ENCODE measurements around the gene AAGAB. TPM values are rescaled to one million over a fixed set of nuclear protein-coding genes. Genes with fewer than 3 reads are reported as not detected.
"Not testable (repeated sequence)": the region's sequence is repeated elsewhere in the genome, so short reads cannot be mapped to it uniquely, and the experiment has no call there.

The AAGAB gene
- total RNA-seq, 1 experiment from 2014 or later = 44.5 TPM

DNA sequence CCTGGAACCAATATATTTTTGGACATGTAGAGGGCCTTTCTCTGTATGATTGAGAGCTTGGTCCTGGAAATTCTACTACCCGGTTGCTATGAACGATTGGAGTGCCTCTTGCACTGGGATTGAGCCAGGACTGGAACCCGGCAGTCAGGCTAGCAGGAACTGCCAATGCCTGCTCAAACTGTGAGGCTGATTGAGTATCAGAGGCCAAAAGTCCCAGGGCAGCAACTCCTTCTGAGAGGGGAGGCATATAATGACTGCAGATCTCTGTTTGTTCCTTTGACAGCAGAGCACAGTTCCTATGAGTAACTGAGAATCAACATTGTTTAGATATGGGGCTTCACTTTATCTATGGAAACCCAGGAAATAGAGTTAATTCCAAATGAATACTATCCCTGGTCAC lies 13.0 kb upstream of the AAGAB start:
- Histone ChIP-seq H3K4me3 (ENCODE audit: insufficient read depth, low read depth, low read length) (no peak overlapping the region), H3K27me3 (ENCODE audit: control insufficient read depth, insufficient read depth, low read length) (no peaks in the 10 kb centered on the region), H3K36me3 (replicated peaks; ENCODE audit: control insufficient read depth, insufficient read depth, low read length) (no peaks in the 10 kb centered on the region)
- no peak for DNase-seq

DNA sequence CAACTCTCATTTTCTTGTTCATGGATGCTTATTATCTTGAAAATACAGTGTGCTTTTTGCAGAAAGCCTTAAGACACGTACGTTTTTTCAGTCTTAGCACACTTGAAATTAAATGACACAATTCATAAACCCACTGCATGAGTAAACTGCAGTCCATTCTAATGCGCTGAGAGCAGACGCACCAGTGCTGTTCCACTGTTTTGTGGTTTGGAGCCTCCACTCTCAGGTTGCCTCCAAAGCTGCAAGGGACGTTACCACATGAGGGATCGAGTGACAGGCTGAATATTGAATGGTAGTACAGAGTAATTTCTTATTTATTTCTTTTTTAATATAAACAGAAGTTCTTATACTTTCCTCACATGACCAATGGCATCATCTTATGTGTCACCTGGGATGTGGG lies 12.4 kb upstream of the AAGAB start:
- Histone ChIP-seq H3K4me3 (ENCODE audit: insufficient read depth, low read depth, low read length) (no peak overlapping the region), H3K27me3 (ENCODE audit: control insufficient read depth, insufficient read depth, low read length) (no peaks in the 10 kb centered on the region), H3K36me3 (replicated peaks; ENCODE audit: control insufficient read depth, insufficient read depth, low read length) (no peaks in the 10 kb centered on the region)
- DNase-seq = no peak

DNA sequence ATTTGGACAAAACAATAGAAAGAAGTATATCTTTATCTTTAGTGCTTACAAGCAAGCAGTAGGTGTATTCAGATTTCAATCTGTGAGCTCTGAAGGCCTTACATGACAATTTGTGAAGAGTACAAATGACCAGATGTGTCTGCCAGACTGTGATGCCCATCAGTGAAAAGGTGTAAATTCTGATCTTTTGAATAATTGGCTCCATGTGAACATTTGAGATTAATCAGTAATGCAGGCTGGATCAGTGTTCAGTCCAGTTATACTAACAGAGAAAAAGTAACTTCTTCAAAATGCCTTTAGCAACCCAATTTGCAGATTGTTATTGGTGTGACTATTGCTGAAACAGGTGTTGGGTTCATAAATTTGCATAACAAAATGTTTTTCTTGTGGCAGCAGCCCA lies 5.3 kb upstream of the AAGAB start:
- Histone ChIP-seq H3K27me3 (ENCODE audit: control insufficient read depth, insufficient read depth, low read length) (no peaks in the 10 kb centered on the region), H3K4me3 (ENCODE audit: insufficient read depth, low read depth, low read length) (no peak overlapping the region), H3K36me3 (replicated peaks; ENCODE audit: control insufficient read depth, insufficient read depth, low read length) (no peaks in the 10 kb centered on the region)
- no peak for DNase-seq

DNA sequence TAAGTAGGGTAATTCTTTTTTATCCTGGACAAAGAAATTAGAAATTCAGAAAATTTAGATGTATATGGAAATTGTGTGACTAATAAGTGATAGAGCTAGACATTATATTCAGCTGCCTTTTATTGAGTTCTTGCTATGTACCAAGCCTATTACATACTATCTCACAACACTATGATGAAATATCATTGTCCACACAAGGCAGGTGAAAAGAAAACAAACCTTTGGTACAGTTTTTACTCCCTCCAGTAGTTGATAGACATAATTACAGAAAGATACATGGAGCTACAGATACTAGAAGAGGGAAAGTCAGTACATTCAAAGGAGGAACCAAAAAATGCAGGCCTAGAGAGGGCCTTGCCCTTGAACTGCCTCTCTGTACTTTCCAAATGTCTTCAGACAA lies 4.9 kb upstream of the AAGAB start:
- Histone ChIP-seq H3K36me3 (replicated peaks; ENCODE audit: control insufficient read depth, insufficient read depth, low read length) (no peaks in the 10 kb centered on the region), H3K27me3 (ENCODE audit: control insufficient read depth, insufficient read depth, low read length) (no peaks in the 10 kb centered on the region), H3K4me3 (ENCODE audit: insufficient read depth, low read depth, low read length) (no peak overlapping the region)
- DNase-seq = no peak

DNA sequence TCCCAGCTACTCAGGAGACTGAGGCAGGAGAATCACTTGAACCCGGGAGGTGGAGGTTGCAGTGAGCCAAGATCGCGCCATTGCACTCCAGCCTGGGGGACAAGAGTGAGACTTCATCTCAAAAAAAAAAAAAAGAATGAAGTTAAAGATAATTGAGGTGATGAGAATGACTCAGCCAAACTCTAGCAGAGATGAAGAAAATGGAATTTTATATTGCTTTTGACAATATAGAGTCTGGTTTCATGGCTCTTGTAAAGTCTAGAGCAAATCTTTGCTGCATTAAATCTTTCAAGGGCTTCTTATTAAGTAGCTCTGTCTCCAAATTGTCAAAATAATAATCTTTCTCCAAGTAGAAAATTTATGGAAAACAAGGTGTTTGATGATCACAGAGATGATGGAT lies 4.0 kb upstream of the AAGAB start:
- H3K36me3 ChIP-seq (replicated peaks; ENCODE audit: control insufficient read depth, insufficient read depth, low read length); DNase-seq; H3K4me3 ChIP-seq (ENCODE audit: insufficient read depth, low read depth, low read length); H3K27me3 ChIP-seq (ENCODE audit: control insufficient read depth, insufficient read depth, low read length): not testable (repeated sequence)

DNA sequence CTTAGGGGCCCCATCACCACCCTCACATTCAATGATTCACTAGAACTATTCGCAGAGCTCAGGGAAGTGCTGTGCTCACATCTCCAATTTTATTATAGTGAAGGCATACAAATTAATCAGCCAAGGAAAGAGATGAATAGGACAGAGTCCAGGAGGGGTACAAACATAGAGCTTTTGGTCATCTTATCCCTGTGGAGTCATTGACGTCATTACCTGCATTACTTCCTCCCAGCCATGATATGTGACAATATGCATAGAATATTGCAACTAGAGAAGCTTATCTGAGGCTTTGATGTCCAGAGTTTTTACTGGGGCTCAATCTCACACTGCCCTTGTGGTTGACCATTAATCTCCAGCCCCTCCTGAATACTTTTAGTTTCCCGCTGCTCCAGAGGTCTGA lies 1.6 kb upstream of the AAGAB start:
- no peaks in the 10 kb centered on the region for H3K27me3 ChIP-seq (ENCODE audit: control insufficient read depth, insufficient read depth, low read length)
- no peaks in the 10 kb centered on the region for H3K36me3 ChIP-seq (replicated peaks; ENCODE audit: control insufficient read depth, insufficient read depth, low read length)
- no peak for DNase-seq
- H3K4me3 ChIP-seq (ENCODE audit: insufficient read depth, low read depth, low read length) = no peak overlapping the region

DNA sequence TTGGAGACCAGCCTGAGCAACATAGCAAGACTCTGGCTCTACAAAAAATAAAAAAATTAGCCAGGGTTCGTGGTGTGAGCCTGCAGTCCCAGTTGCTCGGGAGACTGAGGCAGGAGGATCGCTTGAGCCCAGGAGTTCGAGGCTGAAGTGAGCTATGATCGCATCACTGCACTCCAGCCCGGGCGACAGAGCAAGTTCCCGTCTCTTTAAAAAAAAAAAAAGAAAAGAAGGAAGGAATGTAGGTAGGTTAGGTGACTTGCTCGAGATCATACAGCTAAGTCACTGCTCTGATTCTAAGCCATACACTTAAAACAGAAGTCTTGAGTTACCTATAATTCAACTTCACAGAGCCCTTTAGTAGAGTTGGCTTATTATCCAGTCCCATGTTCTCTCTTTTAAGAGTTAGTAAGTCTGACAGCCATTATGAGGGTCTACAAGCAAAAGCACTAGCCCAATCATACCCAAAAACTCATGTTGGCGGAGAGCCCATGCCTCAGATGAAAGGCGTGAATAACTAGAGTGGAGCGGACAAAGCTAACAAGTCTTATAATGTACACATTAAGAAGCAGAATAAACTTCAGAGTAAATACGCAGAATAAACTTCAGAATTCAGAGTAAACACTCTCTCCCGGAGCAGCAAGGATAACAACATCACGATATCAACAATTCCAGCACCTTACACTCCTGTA lies 768 bp downstream of the AAGAB start:
- DNase-seq = peak; percentile 28
- Histone ChIP-seq H3K36me3 (replicated peaks; ENCODE audit: control insufficient read depth, insufficient read depth, low read length) (no peaks in the 10 kb centered on the region), H3K4me3 (ENCODE audit: insufficient read depth, low read depth, low read length) (peak overlapping the region; percentile 93), H3K27me3 (ENCODE audit: control insufficient read depth, insufficient read depth, low read length) (no peaks in the 10 kb centered on the region)

DNA sequence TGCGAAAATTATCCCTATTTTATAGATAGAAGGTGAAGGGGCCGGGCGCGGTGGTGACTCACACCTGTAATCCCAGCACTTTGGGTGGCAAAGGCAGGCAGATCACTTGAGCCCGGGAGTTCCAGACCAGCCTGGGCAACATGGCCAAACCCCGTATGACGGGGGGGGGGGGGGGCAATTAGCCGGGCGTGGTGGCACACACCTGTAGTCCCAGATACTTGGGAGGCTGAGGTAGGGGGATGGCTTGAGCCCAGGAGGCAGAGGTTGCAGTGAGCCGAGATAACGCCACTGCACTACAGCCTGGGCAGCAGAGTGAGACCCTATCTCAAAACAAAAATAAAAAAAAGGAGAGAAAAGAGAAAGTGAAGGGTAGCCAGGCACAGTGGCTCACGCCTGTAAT lies 1.4 kb downstream of the AAGAB start:
- no peaks in the 10 kb centered on the region for H3K27me3 ChIP-seq (ENCODE audit: control insufficient read depth, insufficient read depth, low read length)
- no peak for DNase-seq
- H3K4me3 ChIP-seq (ENCODE audit: insufficient read depth, low read depth, low read length) = no peak overlapping the region
- H3K36me3 ChIP-seq (replicated peaks; ENCODE audit: control insufficient read depth, insufficient read depth, low read length) = no peaks in the 10 kb centered on the region

DNA sequence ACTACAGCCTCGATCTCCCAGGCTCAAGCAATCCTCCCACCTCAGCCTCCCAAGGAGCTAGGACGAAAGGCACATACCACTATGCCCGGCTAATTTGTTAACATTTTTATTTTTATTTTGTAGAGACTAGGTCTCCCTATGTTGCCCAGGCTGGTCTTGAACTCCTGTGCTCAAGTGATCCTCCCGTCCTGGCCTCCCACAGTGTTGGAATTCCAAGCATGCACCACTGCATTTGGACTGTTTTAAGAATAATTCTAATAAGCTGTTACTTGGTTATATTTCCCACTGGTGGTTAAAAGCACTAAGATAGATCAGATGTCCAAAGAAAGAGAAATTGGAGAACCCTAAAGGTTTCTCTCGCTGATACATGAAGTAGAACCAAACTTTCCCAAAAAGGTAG lies 3.1 kb downstream of the AAGAB start:
- Histone ChIP-seq H3K4me3 (ENCODE audit: insufficient read depth, low read depth, low read length) (no peak overlapping the region), H3K36me3 (replicated peaks; ENCODE audit: control insufficient read depth, insufficient read depth, low read length) (no peaks in the 10 kb centered on the region), H3K27me3 (ENCODE audit: control insufficient read depth, insufficient read depth, low read length) (no peaks in the 10 kb centered on the region)
- no peak for DNase-seq

DNA sequence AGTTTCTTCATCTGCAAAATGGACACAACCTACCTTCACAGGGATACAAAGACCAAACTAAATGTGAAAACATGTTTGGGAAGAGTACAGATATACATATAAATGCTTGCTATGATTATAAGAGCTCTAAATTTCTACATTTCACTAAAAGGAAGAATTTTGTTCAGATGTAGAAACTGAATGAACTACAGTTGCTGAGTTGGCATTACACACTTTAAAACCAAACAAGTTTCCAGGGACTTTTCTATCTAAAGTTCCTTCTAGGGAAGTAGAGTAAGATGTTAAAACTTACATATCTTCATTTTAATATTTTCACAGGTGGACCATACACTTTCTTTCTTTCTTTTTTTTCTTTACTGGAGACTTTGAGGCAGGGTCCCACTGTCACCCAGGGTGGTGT lies 4.6 kb downstream of the AAGAB start:
- H3K36me3 ChIP-seq (replicated peaks; ENCODE audit: control insufficient read depth, insufficient read depth, low read length) = no peaks in the 10 kb centered on the region

DNA sequence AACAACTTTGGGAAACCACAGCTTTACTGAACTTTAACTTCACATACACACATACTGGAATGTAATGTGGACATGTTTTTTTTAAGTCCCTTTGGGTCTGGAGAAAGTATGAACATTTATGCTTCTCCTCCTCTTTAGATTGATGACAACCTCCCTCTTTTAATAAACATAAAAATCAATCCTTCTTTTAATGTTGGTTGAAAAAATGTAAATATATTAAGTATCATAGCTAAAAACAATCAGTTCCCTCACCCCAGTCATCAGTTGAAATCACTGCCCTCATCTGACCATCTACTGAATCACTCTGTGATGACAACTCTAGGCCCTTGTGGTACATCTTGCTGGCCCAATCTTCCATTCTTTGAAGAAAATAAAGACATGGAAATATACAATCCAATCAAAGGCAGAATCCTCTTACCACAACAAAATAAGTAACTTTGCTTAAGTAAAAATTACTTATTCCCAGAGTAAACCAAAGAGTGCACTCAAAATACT lies 6.4 kb downstream of the AAGAB start:
- no peak overlapping the region for H3K4me3 ChIP-seq (ENCODE audit: insufficient read depth, low read depth, low read length)
- no peaks in the 10 kb centered on the region for H3K27me3 ChIP-seq (ENCODE audit: control insufficient read depth, insufficient read depth, low read length)
- H3K36me3 ChIP-seq (replicated peaks; ENCODE audit: control insufficient read depth, insufficient read depth, low read length) = no peaks in the 10 kb centered on the region
- DNase-seq = no peak

More for the DNA sequence above, 4.6 kb downstream of the AAGAB start:
- DNase-seq = no peak
- H3K27me3 ChIP-seq (ENCODE audit: control insufficient read depth, insufficient read depth, low read length) = no peaks in the 10 kb centered on the region
- no peak overlapping the region for H3K4me3 ChIP-seq (ENCODE audit: insufficient read depth, low read depth, low read length)

DNA sequence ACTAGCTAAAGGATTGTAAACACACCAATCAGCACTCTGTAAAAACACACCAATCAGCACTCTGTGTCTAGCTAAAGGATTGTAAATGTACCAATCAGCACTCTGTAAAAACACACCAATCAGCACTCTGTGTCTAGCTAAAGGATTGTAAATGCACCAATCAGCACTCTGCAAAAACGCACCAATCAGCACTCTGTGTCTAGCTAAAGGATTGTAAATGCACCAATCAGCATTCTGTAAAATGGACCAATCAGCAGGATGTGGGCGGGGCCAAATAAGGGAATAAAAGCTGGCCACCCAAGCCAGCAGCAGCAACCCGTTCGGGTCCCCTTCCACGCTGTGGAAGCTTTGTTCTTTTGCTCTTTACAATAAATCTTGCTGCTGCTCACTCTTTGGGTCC lies 7.9 kb downstream of the AAGAB start:
- not testable (repeated sequence) for DNase-seq; H3K4me3 ChIP-seq (ENCODE audit: insufficient read depth, low read depth, low read length); H3K27me3 ChIP-seq (ENCODE audit: control insufficient read depth, insufficient read depth, low read length); H3K36me3 ChIP-seq (replicated peaks; ENCODE audit: control insufficient read depth, insufficient read depth, low read length)

DNA sequence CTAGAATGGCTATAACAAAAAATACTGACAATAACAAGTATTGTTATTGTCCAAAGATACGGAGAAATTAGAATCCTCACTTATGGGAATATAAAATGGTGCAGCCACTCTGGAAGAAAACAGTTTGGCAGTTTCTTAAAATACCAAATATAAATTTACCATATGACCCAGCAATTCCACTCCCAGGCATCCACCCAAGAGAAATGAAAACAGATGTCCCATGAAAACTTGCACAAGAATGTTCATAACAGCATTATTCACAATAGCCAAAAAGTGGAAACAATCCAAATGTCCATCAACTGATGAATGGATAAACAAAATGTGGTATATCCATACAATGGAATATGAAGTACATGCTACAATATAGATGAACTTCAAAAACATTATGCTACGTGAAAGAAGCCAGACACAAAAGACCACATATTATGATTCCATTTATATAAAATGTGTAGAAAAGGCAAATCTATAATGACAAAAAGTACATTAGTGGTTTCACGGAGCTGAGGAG lies 9.4 kb downstream of the AAGAB start:
- Histone ChIP-seq H3K27me3 (ENCODE audit: control insufficient read depth, insufficient read depth, low read length) (no peaks in the 10 kb centered on the region), H3K36me3 (replicated peaks; ENCODE audit: control insufficient read depth, insufficient read depth, low read length) (no peaks in the 10 kb centered on the region)

DNA sequence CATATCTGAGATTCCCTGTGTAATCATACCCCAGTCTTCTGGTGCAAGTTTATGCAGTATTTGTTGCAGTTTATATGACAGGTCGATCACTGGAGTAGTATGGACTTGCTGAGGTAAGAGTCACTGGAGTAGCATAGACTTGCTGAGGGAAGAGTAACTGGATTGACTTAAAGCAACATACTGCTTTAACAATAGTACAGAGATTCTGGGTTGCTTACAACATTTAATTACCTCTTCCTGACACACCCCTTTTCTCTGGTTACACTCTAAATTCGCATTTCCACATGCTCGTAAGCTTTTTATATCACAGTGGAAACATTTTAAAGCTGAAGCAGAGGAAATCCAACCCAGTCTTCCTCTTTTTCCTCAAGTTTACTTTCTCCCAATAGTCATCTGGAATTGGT lies 11.8 kb downstream of the AAGAB start:
- no peak overlapping the region for H3K4me3 ChIP-seq (ENCODE audit: insufficient read depth, low read depth, low read length)
- H3K27me3 ChIP-seq (ENCODE audit: control insufficient read depth, insufficient read depth, low read length) = no peaks in the 10 kb centered on the region
- no peaks in the 10 kb centered on the region for H3K36me3 ChIP-seq (replicated peaks; ENCODE audit: control insufficient read depth, insufficient read depth, low read length)
- peak; percentile 20 for DNase-seq

More for the DNA sequence above, 9.4 kb downstream of the AAGAB start:
- no peak for DNase-seq
- H3K4me3 ChIP-seq (ENCODE audit: insufficient read depth, low read depth, low read length) = no peak overlapping the region

DNA sequence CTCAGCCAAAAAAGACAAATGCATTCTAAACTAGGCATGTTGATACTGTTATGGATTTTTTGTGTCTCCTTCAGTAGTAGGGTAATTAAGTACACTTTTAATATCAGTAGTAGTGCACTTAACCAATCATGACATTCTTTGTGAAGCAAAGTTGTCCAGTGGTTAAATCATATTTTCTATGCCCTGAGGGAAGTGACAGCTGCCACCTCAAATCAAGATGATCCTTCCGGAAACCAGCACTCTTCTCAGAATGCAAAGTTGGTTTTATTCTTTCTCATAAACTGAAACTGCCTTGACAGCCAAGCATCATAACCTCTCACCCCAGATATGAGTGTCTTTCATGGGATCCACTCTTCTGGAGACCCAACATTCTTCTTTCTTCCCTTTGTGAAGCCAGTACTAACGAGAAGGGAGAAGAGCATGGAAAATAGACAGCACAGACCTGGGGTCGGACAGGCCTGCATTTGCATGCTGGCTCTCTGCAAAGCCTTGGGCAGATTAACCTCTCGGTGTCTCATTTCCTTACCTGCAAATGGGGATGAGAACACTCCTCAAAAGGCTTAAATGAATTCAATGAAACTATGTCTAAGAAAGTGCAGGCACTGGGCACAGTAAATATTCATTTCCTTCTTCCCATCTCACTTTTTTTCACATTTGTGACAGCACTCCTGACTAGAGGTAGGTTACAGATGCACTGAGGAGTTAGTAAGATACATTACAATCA lies 13.2 kb downstream of the AAGAB start:
- Histone ChIP-seq H3K27me3 (ENCODE audit: control insufficient read depth, insufficient read depth, low read length) (no peaks in the 10 kb centered on the region), H3K4me3 (ENCODE audit: insufficient read depth, low read depth, low read length) (no peak overlapping the region), H3K36me3 (replicated peaks; ENCODE audit: control insufficient read depth, insufficient read depth, low read length) (no peaks in the 10 kb centered on the region)
- peak; percentile 29 for DNase-seq

Data from H7 (cell line).